Measurements from ENCODE around the gene OTULIN.
A peak's percentile ranks its signal among the peaks of the same experiment; 100 is the strongest.

OTULIN gene

DNA sequence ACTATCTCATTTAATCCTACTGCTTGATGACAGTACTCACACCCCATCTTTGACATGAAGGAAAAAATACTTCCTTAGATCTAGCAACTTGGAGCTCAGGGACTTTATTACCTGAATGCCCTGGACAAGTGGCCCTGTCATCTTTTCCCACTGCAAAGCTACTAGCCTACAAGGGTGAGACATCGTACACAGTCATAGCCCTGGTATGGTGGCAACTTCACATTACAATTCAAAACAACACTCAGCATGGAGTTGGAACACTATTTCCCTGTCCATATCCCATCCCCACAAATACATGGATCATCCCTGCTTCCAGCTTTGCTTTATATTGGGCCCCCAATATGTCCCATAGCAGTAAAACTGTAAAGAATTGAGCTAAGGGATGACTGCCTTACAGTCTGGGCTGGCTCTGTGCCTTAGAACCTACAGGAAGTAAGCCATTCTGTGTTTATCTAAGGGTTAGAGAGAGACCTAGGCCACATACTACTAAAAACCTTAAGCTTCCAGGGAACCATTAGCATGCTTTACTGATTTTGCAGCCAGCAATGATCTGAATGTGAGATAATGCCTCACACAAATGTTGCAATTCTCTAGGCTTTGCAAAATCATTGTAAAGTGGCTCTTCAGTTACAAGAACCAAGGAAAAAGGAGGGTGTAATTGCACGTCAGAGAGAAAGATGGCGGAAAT is 55.9 kb downstream of the OTULIN start:
- peak; percentile 34 for DNase-seq (ENCODE audit: low read depth)

DNA sequence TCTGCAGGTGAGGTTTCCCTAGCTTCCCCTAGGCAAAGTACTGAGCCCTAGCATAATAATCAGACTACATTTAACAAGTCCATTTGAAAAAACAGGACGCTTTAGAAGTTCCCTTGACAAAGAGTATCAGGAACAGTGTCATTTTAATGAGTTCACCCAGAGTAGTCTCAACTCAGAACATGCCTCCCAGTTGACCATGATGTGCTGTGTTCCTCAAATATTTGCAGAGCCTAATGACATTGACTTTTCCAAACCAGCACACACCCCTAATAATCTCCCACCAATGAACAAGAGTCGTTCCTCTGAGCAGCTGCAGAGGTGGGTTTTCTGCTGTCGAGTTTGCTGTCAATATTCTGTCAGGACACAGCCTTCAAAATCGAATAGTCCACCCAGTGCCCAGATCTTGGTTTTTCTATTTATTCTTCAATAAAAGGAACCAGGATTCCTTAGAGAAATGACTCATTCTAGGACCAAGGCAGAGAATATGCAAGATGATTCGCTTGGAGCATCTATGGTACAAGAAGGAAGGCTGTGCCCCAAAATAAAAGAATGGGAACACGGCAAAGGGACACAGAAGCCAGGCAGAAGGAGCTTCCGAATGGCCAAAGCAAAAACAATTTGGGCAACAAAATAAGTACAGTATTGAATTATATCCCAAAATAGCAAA is 57.6 kb downstream of the OTULIN start:
- DNase-seq (ENCODE audit: low read depth), result no peak

DNA sequence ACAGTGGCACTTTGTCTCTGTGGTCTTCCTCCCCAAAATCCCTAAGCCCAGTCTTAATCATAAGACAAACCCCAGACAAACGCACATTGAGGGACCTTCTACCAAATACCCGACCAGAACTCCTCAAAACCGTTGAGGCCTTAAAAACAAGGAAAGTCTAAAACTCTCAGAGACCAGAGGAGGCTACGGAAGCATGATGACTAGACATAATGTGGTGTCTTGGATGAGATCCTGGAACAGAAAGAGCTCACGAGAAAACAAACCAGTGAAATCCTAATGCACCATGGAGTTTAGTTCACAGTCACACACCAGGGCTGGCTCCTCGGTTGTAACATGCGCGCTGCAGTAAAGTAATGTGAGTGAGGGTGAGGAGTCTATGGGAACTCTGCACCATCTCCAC is 58.4 kb downstream of the OTULIN start:
- no peak for DNase-seq (ENCODE audit: low read depth)

DNA sequence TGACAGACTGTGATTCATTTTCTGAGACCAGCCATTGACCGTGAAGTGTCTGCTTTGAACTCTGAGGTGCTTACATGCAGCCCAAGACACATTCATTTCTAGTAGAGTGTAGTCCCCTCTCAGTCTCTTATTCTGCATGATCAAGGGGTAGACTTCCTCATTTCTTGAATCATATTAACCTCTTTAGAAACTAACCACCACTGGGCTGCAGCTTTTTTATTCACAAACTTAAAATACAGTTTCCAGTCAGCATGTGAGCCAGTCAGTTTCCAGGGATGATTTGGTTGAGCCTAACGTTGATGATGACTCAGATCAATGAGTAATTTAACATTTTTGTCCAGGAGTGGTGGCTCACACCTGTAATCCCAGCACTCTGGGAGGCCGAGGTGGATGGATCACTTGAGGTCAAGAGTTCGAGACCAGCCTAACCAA is 59.2 kb downstream of the OTULIN start:
- DNase-seq (ENCODE audit: low read depth), result no peak

DNA sequence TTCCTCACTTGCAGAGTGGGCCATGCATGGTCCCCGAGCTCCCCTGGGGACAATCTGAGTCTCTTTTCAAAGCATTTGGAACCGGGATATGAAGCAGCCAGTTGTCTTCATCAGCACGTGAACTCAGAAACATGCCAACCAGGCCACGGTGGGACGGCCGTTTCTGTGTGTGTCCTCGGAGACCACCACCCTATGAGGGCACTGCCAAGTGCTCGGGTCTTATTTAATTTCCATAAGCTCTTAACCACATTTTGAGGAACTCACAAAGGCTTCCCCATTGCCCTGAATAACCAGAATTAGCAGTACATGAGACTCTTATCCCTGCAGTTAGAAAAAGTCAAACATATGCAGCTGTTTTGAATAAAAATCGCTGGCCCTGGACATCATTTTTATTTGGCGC is 60.1 kb downstream of the OTULIN start:
- no peak for DNase-seq (ENCODE audit: low read depth)

DNA sequence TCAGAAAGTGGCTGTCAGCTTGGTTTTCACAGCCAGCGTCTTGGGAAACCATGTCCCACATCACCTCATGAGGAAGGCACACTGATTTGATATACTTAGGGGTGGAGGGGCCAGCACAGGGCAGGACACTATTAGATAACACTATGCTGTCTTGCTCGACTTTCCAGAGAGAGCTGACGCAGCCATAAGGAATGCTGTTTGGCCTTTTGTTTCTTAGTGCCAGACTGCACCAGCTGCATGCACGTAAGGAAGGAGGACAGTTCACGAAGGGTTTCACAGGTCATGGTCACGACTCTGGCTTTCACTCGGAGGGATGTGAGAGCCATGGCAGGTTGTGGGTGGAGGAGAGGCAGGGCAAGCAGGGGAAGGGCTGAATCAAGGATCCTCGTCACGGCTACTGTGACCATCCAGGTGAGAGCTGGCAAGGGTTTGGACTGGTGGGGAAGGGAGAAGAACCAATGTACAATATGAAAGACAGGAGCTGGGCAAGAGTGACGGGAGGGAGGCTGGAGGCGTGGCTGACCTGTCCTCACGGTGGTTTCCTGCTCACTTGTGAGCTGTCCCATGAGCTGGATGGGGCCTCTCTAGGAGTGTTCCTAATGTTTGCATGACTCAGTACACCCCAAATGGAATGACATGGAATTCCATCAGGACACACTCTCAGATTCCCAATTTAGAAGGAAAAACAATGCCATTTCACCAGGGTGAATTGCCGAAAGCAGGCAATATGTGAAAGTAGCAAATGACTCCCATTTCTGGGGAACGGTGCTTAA is 61.7 kb downstream of the OTULIN start:
- DNase-seq (ENCODE audit: low read depth), result no peak

DNA sequence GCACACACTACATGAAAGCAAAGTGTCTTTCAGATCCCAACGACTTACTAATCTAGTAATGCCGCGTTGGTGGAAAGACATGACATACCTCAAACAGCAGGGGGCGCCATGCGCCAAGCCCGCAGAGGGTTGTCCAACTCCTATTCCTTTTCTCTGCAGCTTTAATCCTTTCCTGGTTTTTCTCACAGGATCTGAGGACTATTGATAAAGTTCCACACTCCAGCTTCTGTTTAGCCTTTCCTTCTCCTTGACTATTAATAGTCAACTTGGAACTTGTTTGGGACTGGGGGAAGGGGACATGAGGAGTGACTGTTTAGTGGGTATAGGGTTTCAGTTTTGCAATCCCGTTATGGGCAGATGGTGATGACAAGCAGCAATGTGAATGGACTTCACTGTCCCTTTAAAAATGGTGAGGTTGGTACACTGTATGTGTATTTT is 62.9 kb downstream of the OTULIN start:
- DNase-seq (ENCODE audit: low read depth), result peak; percentile 40

DNA sequence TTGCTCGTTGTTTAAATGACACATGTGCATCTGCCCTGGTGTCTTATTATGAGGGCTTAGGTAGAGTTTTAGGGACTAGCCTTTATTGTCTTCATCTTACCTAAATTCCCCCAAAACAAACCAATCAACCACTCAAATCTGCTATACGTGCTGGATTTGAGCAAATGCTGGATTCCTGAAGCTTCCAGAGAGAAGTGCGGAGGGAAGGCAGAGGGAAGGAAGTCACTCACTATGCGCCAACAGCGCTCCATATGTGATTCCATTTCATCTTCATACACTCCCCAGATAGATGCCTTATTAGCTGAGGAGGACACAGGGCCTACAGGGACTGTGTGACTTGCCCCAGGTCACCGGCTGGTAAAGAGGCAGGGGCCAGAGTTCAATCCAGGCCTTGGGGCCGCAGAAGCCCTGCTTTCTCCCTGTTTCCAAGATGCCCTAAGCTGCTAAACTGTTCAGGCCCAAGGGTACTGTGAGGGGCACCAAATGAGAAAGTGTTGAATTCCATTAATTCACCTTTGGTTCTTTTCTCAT is 63.5 kb downstream of the OTULIN start:
- DNase-seq (ENCODE audit: low read depth), result no peak

DNA sequence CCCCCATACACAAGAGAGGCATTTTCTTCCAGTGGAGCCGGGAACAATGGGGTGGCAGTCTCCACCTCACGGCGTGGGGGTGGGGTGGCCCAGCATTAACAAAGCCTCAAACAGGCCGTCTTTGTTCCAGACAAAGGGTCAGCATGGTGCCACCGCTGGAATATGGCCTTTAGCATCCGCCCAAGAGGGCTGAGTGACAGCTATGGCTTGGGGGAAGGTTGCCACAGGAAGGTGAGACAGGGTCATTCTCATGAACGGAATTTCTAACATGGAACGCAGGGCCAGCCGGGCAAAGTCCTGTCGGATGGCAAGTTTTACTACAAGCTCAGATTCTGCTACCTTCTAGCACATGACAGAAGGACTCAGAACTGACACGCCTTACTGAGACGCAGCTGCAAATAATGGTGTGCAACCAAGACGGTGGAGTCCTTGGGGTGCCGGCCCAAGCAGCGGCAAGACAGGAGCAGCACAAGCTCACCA is 64.0 kb downstream of the OTULIN start:
- no peak for DNase-seq (ENCODE audit: low read depth)

DNA sequence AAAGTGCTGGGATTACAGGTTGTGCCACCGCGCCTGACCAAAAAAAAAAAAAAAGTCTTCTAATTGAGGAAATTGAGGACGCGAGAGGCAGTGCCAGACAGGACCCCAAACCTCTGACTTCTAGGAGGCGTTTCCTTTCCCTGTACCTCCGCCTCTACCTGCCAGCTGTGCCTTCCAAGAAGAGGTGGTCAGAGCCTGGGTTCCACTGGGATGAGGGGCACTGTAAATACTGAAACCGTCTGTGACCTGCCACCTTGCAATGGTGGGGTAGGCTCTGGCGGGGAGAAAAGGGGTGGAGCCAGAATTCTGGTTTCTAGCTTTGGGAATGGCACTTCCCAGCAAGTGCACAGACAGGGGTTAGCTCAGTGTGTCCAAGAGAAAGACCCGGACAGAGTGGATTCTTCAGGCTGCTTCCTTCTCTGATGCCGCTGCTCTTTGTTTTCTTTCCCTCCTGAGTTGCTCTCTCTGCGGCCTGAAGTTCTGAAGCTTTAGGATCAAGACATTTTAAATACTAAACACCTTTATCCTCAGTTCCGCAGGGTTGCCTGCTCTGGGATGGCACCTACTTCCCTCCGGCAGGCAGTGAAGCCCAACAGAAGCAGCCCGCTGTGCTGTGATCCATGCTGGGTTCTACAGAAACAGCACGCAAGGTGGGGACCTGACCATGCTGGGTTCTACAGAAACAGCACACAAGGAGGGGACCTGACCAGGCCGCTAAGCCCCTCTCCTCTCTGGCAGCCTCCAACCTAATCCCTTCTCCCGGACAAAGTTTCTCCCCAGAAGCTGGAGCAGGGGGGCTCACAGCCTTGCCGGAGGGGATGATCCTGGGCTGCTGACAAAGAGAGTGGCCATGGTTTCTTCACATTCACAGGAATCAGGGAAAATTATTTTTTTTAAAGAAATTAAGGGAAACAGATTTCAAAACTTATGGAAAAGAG is 65.2 kb downstream of the OTULIN start:
- DNase-seq (ENCODE audit: low read depth), result no peak

DNA sequence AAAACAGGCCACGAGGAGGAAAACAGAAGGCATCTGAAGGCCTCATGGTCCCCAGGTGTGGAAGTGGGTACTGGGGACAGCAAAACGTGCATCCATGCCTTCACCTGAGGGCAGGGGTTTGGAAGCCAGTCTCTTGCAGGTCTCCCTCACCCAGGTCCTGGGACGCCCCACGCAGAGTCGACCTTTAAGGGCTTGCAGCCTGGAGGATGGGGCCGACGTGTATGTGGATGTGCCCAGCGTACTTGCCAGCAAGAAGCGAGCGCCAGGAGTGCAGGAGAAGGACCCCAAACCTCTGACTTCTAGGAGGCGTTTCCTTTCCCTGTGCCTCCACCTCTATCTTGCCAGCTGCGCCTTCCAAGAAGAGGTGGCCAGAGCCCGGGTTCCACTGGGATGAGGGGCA is 65.9 kb downstream of the OTULIN start:
- DNase-seq (ENCODE audit: low read depth), result no peak

DNA sequence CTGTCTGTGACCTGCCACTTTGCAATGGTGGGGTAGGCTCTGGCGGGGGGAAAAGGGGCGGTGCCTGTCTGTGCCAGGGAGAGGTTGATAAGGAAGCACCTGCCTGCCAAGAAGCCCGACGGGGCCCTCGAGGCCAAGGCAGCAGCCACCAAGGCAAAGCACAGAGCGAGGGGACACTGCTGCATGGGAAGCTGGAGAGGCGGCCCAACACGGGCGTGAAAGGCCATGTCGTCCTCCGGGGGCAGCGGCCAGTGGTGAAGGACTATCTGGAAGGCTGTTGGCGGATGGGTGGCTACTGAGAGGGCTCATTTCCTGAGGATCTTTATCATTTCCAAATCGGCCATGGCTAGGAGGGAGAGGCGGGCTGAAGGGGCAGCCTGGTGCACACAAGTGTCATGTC is 66.4 kb downstream of the OTULIN start:
- DNase-seq (ENCODE audit: low read depth), result no peak

DNA sequence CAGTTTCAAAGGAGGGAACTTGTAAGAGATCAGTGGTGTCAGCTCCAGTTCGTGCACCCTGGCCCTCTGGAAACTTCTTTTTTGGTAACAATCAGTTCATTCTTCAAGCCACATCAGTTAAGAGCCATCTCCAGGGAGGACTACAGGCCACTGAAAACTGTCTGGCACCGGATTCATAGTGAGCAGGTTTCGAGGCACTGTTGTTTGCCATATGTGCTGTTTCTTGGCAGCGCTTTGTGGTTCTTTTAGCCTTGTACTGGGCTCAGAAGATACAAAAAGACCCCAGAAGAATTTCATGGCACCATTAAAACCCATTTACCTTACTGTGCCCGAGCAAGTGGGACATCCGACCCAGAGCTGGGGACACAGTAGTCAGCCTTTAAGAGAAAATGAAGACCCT is 68.5 kb downstream of the OTULIN start:
- DNase-seq (ENCODE audit: low read depth), result no peak

DNA sequence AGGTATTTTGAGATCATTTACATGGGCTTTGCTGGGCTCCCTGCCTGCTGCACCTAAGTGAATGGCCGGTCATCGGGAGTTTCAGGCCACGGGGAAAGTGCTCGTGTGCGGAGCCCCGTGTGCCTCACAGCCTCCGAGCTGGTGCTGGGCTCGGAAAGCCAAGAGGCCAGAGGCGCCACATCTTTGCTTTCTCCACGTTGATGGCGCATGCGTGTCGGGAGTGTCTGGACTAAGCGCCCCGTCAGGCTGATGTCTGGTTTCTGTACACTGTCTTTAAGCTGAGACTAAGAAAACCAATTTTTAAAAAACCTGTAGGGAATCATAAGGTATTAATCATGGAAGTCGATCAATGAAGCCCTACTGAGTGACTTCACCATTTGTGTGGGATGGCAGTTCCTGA is 69.1 kb downstream of the OTULIN start:
- no peak for DNase-seq (ENCODE audit: low read depth)

DNA sequence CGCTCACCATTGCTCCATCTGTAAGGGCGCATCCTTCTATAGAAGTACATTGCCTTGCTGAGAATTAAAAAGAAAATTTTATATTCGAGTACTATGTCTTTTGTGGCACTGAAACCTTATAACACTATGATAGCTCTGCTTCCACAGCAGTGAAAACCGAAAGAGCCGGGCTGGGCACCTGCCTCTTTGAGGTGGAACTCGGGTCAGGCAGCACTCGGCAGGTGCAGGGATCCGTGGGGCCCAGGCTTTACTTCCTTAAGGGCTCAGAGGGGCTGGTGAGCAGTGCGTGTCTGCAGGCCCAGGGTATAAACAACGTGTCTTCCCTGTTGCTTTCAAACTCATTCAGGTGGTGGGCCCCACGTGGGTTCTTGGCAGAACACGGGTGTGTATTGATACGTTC is 69.9 kb downstream of the OTULIN start:
- no peak for DNase-seq (ENCODE audit: low read depth)

DNA sequence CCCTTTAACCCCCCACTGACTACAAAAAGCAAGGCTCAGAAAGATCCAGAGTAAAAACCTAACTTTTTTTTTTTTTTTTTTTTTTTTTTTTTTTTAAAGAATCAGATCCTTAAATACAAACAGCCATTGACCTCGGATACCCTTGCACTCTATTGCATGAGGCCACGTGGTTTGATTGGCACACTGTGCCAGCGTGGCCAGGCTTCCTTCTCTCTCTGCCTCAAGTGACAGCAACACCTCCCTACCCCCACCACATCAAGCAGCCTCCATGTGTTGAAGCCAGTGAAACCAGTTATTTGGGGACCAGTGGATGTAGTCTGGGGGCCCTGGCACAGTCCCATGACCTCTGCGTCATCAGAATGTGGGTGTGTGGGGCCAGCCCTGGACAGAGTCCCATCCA is 71.4 kb downstream of the OTULIN start:
- no peak for DNase-seq (ENCODE audit: low read depth)

DNA sequence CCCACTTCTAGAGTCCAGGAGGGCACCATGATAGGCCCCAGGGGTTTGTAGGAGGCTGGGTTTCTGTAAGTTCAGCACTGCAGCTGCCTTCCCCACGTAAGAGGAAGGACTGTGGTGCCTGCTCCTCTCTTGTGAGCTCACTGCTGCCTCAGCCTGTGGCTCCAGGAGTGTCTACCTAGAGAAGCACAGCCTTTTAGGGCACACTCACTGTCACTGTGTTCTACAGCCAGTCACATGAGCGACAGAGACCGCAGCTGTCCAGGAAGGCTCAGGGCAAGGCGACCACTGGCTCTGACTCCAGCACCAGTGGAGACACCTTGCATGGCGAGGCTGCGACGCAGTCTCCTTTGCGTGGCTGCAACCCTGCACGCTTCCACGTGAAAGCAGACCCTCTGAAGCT is 72.8 kb downstream of the OTULIN start:
- no peak for DNase-seq (ENCODE audit: low read depth)

DNA sequence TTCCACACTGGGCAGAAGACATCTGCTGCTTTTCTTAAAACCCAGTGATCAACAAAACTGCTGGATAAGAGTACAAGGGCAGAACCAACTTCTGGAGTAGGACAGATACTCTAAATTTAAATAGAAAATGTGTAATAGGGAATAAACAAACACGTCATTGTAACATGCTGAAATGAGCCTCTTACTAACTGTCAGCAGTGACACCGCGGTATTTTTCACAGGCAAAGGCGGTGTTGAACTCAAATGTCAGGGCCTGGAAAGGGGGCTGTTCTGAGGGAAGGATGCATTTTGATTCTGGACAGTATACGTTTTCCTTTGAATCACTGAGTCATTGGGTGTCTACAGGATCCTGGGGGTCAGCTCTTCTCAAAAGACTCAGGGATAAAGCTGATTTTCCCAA is 73.5 kb downstream of the OTULIN start:
- DNase-seq (ENCODE audit: low read depth), result no peak

DNA sequence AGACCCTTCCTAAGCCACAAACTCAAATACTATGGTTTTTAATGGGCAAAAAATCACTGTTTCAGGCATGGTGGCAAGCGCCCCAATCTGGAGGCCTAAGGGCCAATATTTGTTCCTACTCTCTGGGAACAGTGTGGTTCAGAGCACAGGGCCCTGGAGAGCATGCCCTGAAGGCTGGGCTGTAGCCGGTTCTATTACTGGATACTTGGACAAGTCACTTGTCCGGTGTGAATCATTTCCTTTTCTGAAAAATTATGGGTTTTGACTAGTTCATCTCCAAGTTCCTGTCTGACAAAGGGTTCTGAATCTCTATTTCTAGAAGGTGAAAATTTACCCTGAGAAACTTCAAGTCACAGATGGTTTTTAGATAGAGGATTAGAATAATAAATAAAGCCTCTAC is 75.0 kb downstream of the OTULIN start:
- peak; percentile 32 for DNase-seq (ENCODE audit: low read depth)

DNA sequence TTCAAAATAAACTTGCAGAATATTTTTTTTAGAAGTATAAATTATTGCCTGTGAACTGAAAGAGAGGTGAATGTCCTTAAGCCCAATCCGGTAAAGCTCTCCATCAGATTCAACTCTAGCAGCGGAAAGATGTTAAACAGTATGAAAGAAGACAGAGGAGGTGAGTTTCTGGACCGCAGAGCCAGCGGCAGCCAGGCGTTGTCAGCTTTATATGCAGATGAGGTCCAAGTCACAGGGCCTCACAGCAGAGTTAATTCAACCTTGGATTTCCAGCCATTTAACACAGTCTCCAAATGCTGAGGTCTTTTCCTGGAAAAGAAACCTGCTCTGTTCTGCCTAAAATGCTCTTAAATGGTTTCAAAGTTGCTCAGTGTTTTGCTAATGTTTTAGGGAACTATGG is 75.5 kb downstream of the OTULIN start:
- no peak for DNase-seq (ENCODE audit: low read depth)

DNA sequence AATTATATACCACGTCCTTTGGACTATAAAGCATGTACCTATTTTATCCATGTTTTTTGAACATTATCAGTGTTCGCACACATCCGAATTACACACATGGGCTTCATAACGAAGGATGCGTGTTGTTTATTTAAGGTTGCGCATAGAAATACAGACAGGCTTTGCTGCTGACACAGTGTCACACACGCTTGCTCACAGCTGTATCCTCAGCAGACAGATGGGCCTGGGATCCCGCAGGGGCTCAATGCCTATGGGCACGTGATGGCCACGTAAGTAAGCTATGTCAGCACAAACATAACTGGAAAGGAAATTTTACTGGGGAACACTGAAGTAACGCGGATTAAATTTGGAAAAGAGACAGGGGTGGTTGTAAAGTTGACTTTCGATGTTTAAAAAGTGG is 76.6 kb downstream of the OTULIN start:
- no peak for DNase-seq (ENCODE audit: low read depth)

Data from non-pigmented ciliary epithelial cell (primary cell).